ENCODE measurements around the gene PRKAA1.

DNA sequence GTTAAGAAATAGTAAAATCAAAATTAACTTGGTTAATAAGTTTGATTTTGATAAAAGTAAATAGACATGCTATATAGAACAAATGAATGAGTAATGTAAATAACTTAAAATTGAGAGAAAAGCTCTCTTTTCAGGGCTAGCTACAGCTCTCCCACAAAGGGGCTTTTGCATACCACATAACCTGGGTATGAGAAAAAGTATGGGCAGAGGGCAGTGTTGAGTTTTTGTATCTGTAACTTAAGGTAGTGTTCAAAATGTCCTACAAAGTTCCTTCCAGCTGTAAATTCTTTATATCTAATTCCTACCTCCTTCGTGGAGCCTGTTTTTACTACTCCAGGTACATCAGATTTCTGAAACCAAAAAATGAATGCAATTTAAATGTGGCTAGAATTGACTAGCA lies 23.6 kb downstream of the PRKAA1 start:
- TF ChIP-seq POLR2AphosphoS5 (IDR thresholded peaks at IDR 0.05; ENCODE audit: borderline replicate concordance, low read depth, low read length) (no peak), EZH2 (IDR thresholded peaks at IDR 0.05) (no peak)
